ENCODE results near the gene ACE.

DNA sequence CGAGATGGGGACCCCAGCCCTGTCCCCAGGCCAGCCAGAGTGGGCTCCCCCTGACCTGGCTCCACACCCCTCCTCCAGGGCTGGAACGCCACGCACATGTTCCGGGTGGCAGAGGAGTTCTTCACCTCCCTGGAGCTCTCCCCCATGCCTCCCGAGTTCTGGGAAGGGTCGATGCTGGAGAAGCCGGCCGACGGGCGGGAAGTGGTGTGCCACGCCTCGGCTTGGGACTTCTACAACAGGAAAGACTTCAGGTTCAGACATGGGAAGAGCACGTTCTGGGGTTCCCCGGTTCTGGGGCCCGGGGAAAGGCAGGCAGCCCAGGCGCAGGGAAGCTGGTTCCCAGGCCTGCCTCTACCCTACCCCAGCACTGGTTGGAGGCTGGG, 4.6 kb downstream of the ACE start:
- TF ChIP-seq CTCF (conservative IDR thresholded peaks at IDR 0.05) (no peak), EZH2 (IDR thresholded peaks at IDR 0.05; ENCODE audit: low read depth) (no peak)
